GM18508 (cell line): ENCODE results near the gene MYOM3.

ENCODE experiments used
- ATAC-seq: cut with Tn5 transposase; IDR thresholded peaks from one replicate; pipeline ENCODE4 v1.9.1; 2021; ENCODE audit warnings: moderate number of reproducible peaks; ENCODE audit not compliant: insufficient read depth, unreplicated experiment

Gene MYOM3

DNA sequence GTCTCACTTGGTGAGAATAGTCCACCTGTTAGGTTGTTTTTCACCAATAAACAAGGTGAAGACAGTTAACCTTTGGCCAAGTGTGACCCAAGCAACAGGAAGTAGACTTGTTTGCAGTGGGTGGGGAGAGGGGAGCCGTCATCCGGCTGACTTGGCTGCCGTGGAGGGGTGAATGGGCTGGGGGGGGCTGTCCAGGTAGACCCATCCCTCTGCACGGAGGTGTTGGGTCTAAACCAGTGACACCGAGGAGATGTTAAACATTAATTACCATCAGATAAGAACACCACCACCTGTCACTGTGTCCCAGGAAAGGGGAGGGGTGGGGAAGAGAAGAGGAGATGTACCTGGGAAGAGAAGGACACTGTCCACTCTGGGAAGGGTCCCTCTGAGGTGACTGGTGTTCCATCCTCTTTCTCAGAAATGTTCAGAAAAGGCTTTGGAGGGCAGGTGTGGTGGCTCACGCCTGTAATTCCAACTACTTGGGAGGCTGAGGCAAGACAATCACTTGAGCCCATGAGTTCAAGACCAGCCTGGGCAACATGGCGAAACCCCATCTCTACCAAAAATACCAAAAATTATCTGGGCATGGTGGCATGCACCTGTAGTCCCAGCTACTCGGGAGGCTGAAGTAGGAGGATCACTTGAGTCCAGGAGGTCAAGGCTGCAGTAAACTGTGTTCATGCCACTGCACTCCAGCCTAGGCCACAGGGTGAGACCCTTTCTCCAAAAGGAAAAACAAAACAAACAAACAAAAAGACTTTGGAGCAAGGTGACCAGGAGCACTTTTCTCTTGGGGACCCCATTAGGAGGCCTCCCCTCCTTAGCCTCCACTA is 6.7 kb upstream of the MYOM3 start:
- ATAC-seq = no peak

GRCh38 chr1:24117722-24118409 is 5.9 kb upstream of the MYOM3 start:
- ATAC-seq = no peak

- ATAC-seq = no peak
Observed at GRCh38 chr1:24117132-24117531, 5.2 kb upstream of the MYOM3 start.

GRCh38 chr1:24114753-24115152 is 2.8 kb upstream of the MYOM3 start:
- ATAC-seq = no peak

DNA sequence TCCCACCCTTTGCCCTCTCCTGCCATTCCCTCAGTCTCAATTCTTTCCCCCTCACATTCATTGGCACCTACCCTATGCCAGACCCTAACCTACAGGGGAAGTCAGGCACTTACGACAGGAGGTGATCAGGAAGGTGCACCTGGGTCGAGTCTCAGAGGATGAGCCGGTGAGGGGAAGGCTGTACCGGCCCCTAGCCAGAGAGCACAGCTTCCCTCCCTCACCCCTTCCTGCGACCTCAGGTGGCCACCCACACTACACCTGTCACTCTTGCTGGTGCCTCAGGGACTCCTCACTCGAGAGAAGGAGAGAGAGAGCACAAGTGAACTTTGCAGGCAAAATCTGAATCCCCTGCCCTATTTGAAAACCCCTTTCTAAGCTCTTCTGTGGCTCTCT is 1.7 kb upstream of the MYOM3 start:
- ATAC-seq = no peak

DNA sequence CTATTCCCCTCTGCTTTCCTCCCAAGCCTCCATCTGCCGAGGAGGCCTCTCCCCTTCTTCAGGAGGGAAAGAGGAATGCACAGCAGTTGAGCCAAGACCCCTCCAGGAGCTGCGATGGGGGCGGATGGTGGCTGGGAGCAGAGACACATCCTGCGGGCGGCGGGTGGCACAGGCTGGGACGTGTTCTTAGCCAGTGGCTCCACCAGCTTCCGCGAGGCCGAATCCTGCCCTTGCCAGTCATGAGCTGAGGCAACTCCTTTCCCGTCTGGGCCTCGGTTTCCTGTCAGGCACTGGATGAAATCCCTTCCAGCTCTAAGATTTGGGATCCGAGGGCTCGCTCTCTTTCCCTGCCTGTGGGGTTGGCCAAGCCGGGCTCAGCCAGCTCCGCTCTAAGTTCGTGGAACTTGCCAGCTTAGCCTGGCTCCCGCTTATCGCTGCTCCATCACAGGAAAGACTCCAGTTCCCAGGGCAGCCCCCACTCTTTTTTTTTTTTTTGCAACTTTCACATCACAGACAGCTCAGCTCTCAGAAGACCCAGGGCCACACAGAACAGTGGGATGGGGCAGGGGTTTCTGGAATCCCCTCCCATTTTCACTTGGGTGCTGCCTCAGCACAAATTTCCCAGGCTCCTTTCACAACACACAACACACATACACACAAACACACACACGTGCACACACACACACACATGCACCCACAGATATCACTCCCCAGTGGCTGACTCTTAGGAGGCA is 506 bp downstream of the MYOM3 start:
- ATAC-seq = no peak

GRCh38 chr1:24110642-24111261 is 1.2 kb downstream of the MYOM3 start:
- no peak for ATAC-seq

DNA sequence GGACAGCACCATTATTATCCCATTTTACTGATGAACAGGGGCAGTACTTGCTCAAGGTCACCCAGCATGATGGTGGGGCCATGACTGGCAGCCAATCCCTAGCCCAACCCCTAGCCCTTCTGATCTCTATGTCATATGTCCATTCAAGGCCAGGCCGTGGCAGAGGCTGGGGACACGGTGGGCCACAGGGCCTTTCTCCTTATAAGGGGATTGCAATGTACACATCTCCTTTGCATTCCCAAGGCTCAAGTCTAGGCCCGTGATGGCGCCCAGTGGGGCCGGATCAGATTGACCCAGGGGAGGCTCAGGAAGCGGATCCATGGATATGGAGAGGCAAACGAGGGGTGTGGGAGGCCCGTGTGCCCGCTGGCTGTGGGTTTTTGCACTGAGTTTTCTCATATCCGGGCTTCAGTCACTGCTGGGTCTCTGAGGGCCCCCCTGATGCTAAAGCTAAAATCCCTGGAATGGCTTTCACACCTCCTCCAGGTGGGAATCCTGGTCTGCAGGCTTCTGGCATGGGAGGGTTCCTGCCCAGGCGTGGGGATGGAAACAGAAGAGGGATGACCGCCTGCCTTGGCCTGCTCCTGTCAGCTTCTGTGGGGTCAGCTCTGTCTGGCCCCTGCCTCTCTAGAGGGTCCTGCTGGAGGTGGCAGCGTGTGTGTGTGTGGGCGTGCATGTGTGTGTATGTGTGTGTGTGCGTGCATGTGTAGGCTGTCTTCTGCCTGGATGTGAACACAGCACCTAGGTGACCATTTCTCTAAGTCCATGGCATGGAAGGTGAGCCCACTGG is 2.1 kb downstream of the MYOM3 start:
- no peak for ATAC-seq

GRCh38 chr1:24109166-24109483 is 2.8 kb downstream of the MYOM3 start:
- no peak for ATAC-seq

DNA sequence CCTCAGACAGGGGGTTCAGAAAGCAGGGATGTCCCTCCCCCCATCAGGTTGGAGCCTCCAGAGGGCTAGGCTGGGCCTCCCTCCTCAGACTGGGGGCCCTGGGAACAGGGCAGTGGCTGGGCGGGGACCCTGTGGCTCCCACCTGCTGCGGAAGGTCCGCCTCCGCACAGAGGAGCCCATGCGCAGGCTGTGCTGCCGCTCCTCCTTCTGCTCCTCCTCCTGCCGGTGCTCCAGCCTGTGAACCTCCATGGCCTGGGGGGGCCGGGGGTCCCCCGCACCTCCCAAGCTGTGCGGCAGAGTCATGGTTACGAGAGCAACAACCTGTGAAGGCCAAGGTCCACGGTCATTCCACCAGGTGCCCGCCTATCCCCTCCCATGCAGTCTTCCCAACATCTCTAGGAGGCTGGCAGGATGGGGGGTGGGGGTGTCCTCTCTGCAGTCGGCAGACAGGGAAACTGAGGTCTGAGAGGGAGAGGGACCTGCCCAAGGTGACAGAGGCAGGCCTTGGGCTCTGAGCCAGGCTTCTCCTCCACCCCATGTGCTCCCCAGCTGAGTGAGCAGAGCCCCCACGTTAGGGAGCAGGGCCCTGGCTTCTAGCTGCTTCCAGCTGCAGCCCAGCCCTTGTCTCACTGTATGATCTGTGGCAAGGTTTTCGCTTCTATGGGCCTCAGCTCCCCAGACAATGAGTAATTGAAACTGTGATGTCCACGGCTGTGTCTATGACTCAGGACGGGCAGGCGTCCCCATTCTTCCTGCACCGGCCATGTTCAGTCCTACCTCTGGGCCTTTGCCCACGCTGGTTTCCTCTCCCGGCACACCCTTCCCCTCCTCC is 3.4 kb downstream of the MYOM3 start:
- ATAC-seq = no peak

DNA sequence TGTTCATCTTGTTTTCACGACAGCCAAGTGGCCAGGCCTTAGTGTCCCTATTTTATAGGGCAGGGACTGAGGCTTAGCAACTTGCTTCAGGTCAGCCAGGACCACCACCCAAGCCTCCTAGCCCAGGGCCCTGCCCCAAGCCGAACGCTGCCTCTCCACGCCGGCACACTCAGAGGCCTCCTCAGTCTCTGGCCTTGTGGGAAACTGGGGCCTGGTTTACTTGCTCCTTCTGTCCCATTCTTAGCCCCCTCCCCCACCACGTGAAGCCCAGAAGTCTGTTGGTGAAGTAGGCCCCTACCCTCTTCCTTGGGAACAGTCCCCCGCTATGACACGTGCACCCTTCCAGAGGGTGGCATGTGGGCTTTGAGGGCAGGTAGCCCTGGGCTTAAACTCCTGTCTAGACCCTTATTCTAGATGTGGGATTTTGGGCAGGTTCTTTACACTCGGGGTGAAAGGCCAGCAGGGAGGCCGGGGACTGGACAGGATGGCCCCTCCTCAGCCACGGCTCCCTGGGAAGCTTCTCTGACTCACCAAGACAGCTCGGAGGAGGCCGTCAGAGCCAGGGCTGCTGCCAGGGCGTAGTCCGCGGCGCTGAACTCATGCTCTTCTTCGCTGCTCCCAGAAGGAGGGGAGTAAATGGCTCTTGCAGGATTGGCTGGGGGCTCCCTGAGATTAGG is 4.3 kb downstream of the MYOM3 start:
- no peak for ATAC-seq

DNA sequence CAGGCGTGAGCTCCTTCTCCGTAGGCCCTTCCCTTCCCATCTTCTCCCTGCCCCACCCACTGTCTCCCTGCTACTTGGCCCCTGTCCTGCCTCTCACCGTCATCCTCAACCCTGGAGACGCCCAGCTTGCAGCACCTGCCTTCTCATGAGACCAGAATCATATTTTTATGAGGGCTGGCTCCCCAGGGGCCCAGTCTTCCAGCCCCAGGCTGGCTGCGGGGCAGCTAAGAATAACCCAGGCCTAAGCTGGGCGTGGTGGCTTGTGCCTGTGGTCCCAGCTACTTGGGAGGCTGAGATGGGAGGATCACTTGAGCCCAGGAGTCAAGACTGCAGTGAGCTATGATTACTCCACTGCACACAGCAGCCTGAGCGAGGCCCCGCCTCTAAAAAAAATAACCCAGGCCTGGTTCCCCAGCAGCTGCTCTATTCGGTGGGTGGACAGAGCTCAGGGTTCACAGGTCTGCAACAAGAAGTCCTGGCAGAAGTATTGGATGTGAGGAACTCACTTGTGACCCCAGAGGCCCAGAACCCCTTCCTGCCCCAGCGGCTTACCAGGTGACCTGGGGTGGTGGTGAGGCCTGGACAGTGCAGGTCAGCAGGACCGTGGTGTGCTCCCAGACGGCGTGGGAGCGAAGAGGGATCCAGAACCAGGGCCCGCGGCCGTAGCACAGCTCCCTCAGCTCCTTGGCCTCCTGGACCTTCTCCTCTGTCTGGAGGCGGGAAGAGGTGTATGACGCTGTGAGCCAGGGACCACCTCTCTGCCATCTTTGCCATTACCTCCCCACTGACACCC is 6.4 kb downstream of the MYOM3 start:
- ATAC-seq = no peak

DNA sequence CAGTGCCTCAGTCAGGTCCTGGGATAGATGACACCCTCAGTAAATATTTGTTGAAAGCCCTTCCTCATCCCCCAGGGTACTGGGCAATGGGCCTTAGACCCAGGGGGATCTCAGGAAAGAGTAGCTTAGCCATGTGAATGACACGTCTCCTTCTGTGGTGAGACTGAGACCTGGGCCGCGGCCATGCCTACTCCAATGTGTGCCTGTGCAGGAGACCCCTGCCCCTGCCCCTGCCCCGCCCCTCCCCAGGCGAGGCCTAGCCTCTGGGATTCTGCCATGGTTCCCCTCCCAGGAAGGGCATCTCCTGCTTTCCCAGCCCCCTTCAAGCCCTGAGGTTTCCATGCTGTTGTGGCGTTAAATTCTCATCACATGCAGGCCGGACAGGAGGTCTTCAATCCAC is 7.1 kb downstream of the MYOM3 start:
- ATAC-seq = no peak

DNA sequence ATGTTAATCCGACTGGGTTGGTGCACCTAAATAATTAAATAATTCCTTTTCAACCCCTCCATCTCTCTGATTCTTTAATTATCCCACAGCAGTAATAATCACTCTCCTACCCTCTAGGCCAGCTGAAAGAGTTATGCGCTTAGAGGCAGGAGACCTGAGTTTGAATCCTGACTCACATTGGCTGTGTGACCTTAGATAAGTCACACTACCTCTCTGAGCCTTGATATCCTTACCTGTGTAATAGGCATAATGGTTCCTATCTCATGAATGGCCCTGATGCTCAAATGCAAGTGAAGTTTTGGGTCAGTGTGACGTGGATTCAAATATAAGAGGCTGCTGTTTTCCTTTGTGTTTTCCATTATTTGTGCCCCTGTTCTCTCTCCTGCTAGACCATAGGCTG is 8.1 kb downstream of the MYOM3 start:
- no peak for ATAC-seq

- ATAC-seq = no peak
Observed at GRCh38 chr1:24103408-24103807, 8.5 kb downstream of the MYOM3 start.

GRCh38 chr1:24102961-24103360 is 9.0 kb downstream of the MYOM3 start:
- ATAC-seq = no peak

DNA sequence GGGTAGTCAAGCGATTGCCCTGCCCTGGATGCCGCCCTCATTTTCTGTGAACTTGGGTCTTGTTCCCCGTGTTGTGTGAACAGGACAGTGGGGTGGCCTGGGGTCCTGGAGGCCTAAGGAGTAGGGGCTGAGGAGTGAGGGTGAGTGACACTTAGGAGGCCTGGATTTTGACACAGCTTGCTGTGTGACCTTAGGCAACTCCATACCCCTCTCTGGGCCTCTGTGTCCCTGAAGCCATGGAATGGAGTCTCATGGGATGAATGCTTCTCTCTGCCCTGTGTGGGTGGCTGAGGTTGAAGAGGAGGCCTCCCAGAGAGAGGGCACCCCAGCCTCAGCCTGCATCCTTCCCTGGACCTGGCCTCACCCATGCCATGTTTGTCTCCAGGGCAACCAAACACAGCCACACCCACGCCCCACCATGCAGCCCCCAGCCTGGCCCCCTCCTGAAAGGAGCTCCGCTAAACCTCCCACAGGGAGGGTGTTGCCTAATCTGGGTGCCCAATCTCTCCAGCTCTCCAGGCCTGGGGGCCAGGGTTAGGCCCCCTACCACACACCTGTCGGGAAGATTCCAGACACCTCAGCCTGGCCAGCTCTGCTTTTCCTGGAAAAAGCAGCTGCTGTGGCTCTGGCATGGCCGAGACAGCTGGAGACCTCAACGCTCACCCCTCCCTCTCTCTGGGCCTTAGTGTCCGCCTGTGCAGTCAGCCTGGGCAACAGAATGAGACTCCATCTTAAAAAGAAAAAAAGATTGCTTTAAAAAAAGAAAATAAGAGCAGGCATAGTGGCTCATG is 9.9 kb downstream of the MYOM3 start:
- ATAC-seq = no peak
